Measurements from ENCODE around the gene SPSB1.

DNA sequence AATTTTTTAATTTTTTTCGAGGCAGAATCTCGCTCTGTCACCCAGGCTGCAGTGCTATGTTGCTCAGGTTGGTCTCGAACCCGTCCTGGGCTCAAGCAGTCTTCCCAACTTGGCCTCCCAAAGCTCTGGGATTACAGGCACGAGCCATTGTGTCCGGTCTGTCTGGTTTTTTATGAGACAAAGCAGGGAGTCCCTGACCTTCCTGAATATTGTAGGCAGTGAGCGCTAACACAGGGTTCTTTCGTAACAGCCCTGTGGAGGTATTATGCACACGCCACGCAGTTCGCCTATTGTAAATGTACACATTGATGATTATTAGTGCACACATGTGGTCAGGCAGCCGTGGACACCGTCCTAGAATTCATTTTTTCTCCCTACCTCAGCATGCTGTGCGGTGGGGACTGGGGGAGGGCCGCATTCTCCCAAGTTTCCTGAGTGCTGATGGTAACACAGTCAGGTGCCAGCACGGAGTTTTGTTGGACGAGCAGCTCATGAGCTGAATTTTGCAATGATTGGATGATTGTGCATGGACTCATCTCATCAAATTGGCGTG, 19.6 kb downstream of the SPSB1 start:
- TF ChIP-seq, protein P1, sequence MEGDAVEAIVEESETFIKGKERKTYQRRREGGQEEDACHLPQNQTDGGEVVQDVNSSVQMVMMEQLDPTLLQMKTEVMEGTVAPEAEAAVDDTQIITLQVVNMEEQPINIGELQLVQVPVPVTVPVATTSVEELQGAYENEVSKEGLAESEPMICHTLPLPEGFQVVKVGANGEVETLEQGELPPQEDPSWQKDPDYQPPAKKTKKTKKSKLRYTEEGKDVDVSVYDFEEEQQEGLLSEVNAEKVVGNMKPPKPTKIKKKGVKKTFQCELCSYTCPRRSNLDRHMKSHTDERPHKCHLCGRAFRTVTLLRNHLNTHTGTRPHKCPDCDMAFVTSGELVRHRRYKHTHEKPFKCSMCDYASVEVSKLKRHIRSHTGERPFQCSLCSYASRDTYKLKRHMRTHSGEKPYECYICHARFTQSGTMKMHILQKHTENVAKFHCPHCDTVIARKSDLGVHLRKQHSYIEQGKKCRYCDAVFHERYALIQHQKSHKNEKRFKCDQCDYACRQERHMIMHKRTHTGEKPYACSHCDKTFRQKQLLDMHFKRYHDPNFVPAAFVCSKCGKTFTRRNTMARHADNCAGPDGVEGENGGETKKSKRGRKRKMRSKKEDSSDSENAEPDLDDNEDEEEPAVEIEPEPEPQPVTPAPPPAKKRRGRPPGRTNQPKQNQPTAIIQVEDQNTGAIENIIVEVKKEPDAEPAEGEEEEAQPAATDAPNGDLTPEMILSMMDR (IDR thresholded peaks at IDR 0.05): no peak
- TF ChIP-seq POLR2A (IDR thresholded peaks at IDR 0.05): no peak

Measured in thyroid gland (tissue), 4 donors.